Muscle of leg (tissue), 16 donors: ENCODE results near the gene FIGNL2. TPM values are rescaled to one million over a fixed set of nuclear protein-coding genes. Genes with fewer than 3 reads are reported as not detected.

ENCODE experiments used
- DNase-seq: peaks from one replicate; pipeline ENCODE4 v3.0.0; 2013
- H3K27ac ChIP-seq: one replicate; pipeline ENCODE4 v1.5.1; 2013; ENCODE audit warnings: mild to moderate bottlenecking, low read length, control low read depth
- H3K27me3 ChIP-seq: one replicate; pipeline ENCODE4 v1.6.1; 2013; ENCODE audit warnings: low read length; ENCODE audit not compliant: control insufficient read depth, insufficient read depth
- H3K36me3 ChIP-seq: one replicate; pipeline ENCODE4 v1.6.1; 2013; ENCODE audit warnings: low read length; ENCODE audit not compliant: control insufficient read depth, insufficient read depth
- H3K4me1 ChIP-seq: one replicate; pipeline ENCODE4 v1.6.1; 2013; ENCODE audit warnings: low read length; ENCODE audit not compliant: control insufficient read depth, insufficient read depth
- H3K4me3 ChIP-seq: one replicate; pipeline ENCODE4 v1.5.1; 2013; ENCODE audit warnings: low read length, control low read depth
- H3K9me3 ChIP-seq: replicated peaks from 2 replicates; pipeline ENCODE4 v1.6.1; 2013; ENCODE audit warnings: low read depth, low read length; ENCODE audit not compliant: control insufficient read depth
- WGBS: methylation state at CpG from one replicate; pipeline ENCODE4 v1.1.5; 2013; ENCODE audit warnings: missing lambda C conversion rate; ENCODE audit not compliant: insufficient coverage; 5-methylcytosine and 5-hydroxymethylcytosine counted together
- long read RNA-seq, 11 donors: transcript quantifications; one replicate each; lab custom pipeline, GENCODE V29; 2026
- polyA plus RNA-seq, 8 donors: library from polyadenylated mRNA; unstranded; fragments of 120-200 nt; gene quantifications; one replicate each; pipeline versions ENCODE4 v1.2.1 to v1.2.3, GENCODE V29; 2013; ENCODE audit warnings: inconsistent platforms in 1 of 8, low replicate concordance in 1 of 8; ENCODE audit not compliant: insufficient read length in 8 of 8, insufficient read depth in 1 of 8
- total RNA-seq: library from RNA; stranded (reverse); fragments of 120-200 nt; gene quantifications from one replicate; pipeline ENCODE4 v1.2.4, GENCODE V29; 2013

FIGNL2 gene
- 1.2 TPM for total RNA-seq
- 1 to 10 TPM in 7 of 8 donors, under 1 TPM in 1; 0.90 to 1.7 (median 1.5) TPM for polyA plus RNA-seq
- long read RNA-seq, donor 1: 0 reads
- long read RNA-seq, donor 2: 0 reads
- long read RNA-seq, donor 3: 0 reads
- long read RNA-seq, donor 4, full-length matches to known transcripts: 3 of 9 reads
- long read RNA-seq, donor 4, partial matches to known transcripts: 6 of 9 reads
- long read RNA-seq, donor 4, other reads (novel, unspliced or antisense): 0 of 9 reads
- long read RNA-seq, donor 5, partial matches to known transcripts: 0 of 17 reads
- long read RNA-seq, donor 5, other reads (novel, unspliced or antisense): 17 of 17 reads
- long read RNA-seq, donor 6: 0 reads
- long read RNA-seq, donor 7, full-length matches to known transcripts: 1 of 19 reads
- long read RNA-seq, donor 7, partial matches to known transcripts: 18 of 19 reads
- long read RNA-seq, donor 7, other reads (novel, unspliced or antisense): 0 of 19 reads
- long read RNA-seq, donor 8: 0 reads
- long read RNA-seq, donor 9: 0 reads
- long read RNA-seq, donor 10: 0 reads
- long read RNA-seq, donor 11: 0 reads

- Histone ChIP-seq H3K27me3 (peaks cover 58% of the 10 kb centered on the region), H3K4me3 (peak within 1 kb of the TSS; percentile 63), H3K9me3 (no peaks in the 10 kb centered on the region), H3K4me1 (peaks cover 57% of the 10 kb centered on the region), H3K36me3 (no peaks in the 10 kb centered on the region), H3K27ac (peak within 1 kb of the TSS; percentile 76)
- DNase-seq: no peak
- WGBS: under 1% methylated on average over 44 of the region's 51 CpGs
Measured at GRCh38 chr12:51848326-51848727, at the start of gene FIGNL2. Gene FIGNL2 (minus strand): TSS chr12:51848718. CDS start chr12:51822413, 26,305 bp downstream.

- Histone ChIP-seq H3K36me3 (no peaks in the 10 kb centered on the region), H3K27ac (peak overlapping the region; percentile 5), H3K4me1 (peaks cover 30% of the 10 kb centered on the region), H3K4me3 (no peak overlapping the region), H3K27me3 (peaks cover 2% of the 10 kb centered on the region), H3K9me3 (no peaks in the 10 kb centered on the region)
- DNase-seq: peak; percentile 49
- 47% methylated on average over 6 of the region's 8 CpGs for WGBS
Measured at GRCh38 chr12:51897181-51897580, 48.7 kb upstream of the FIGNL2 start.

- H3K27me3 ChIP-seq: peaks cover 2% of the 10 kb centered on the region
- no peak overlapping the region for H3K4me3 ChIP-seq
- WGBS: 67% methylated on average over 3 of the region's 3 CpGs
- H3K27ac ChIP-seq: no peak overlapping the region
- H3K36me3 ChIP-seq: no peaks in the 10 kb centered on the region
- peaks cover 30% of the 10 kb centered on the region for H3K4me1 ChIP-seq
- no peak for DNase-seq
- no peaks in the 10 kb centered on the region for H3K9me3 ChIP-seq
Measured at GRCh38 chr12:51896236-51896635, 47.7 kb upstream of the FIGNL2 start.

GRCh38 chr12:51895378-51896135, 47.0 kb upstream of the FIGNL2 start:
- DNase-seq: no peak
- Histone ChIP-seq H3K9me3 (no peaks in the 10 kb centered on the region), H3K36me3 (no peaks in the 10 kb centered on the region), H3K4me3 (no peak overlapping the region), H3K27ac (no peak overlapping the region), H3K4me1 (peaks cover 30% of the 10 kb centered on the region), H3K27me3 (no peaks in the 10 kb centered on the region)
- WGBS: 76% methylated on average over 8 of the region's 8 CpGs

- Histone ChIP-seq H3K4me3 (no peak overlapping the region), H3K36me3 (no peaks in the 10 kb centered on the region), H3K27me3 (no peaks in the 10 kb centered on the region), H3K27ac (no peak overlapping the region), H3K9me3 (no peaks in the 10 kb centered on the region), H3K4me1 (peaks cover 36% of the 10 kb centered on the region)
- WGBS: 100% methylated on average over 1 of the region's 6 CpGs
- no peak for DNase-seq
Measured at GRCh38 chr12:51893786-51894185, 45.3 kb upstream of the FIGNL2 start.

GRCh38 chr12:51891843-51892242, 43.3 kb upstream of the FIGNL2 start:
- H3K4me3 ChIP-seq: no peak overlapping the region
- no peak overlapping the region for H3K27ac ChIP-seq
- DNase-seq: peak; percentile 52
- peaks cover 33% of the 10 kb centered on the region for H3K4me1 ChIP-seq
- H3K36me3 ChIP-seq: no peaks in the 10 kb centered on the region
- H3K27me3 ChIP-seq: peaks cover 3% of the 10 kb centered on the region
- H3K9me3 ChIP-seq: no peaks in the 10 kb centered on the region

GRCh38 chr12:51890511-51891171, 42.1 kb upstream of the FIGNL2 start:
- Histone ChIP-seq H3K36me3 (no peaks in the 10 kb centered on the region), H3K27ac (no peak overlapping the region), H3K27me3 (peaks cover 3% of the 10 kb centered on the region), H3K9me3 (no peaks in the 10 kb centered on the region), H3K4me1 (peaks cover 29% of the 10 kb centered on the region), H3K4me3 (no peak overlapping the region)
- WGBS: 80% methylated on average over 21 of the region's 22 CpGs
- peak; percentile 5 for DNase-seq

- Histone ChIP-seq H3K27me3 (peaks cover 3% of the 10 kb centered on the region), H3K36me3 (no peaks in the 10 kb centered on the region), H3K27ac (no peak overlapping the region), H3K9me3 (no peaks in the 10 kb centered on the region), H3K4me3 (no peak overlapping the region), H3K4me1 (peaks cover 24% of the 10 kb centered on the region)
- DNase-seq: no peak
- 67% methylated on average over 1 of the region's 2 CpGs for WGBS
Measured at GRCh38 chr12:51890133-51890464, 41.6 kb upstream of the FIGNL2 start.

- Histone ChIP-seq H3K4me3 (no peak overlapping the region), H3K4me1 (peaks cover 18% of the 10 kb centered on the region), H3K36me3 (no peaks in the 10 kb centered on the region), H3K27ac (no peak overlapping the region), H3K9me3 (no peaks in the 10 kb centered on the region), H3K27me3 (peaks cover 3% of the 10 kb centered on the region)
- peak; percentile 46 for DNase-seq
- 78% methylated on average over 12 of the region's 21 CpGs for WGBS
Measured at GRCh38 chr12:51889216-51890132, 41.0 kb upstream of the FIGNL2 start.
